UCSD-AML1 (cell line): ENCODE data around the gene CCDC91.

Experiments
- DNase-seq: peaks from one replicate; lab custom pipeline; 2025; ENCODE audit not compliant: unreplicated experiment; lab: John Stamatoyannopoulos, UW

CCDC91 gene

DNA sequence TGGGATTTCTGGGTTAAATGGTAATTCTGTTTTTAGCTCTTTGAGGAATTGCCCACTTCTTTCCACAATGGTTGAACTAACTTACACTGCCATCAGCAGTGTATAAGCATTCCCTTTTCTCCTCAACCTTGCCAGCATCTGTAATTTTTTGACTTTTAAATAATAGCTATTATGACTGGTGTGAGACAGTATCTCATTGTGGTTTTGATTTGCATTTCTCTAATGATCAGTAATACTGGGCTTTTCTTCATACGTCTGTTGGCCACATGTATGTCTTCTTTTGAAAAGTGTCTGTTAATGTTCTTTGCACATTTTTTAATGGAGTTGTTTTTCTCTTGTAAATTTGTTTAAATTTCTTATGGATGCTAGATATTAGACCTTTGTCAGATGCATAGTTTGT lies 323.7 kb downstream of the CCDC91 start:
- no peak for DNase-seq

DNA sequence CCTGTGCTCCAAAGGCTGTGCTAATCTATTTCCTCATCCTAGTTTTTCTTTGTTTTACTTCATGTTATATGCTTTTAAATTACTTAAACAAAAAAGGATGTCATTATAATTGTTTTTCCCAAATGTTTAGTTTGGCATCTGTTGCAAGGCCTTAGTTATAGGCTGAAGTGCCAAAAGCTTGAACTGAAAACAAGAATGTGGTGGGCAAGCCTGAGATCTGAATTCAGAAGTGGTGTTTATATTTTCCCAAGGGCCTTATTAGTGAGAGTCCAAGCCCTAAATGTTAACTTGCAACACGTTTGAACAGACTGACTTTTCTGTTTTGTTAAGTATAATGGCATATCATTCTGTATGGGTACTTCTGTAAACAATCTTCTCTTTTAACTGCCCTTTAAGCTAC lies 326.8 kb downstream of the CCDC91 start:
- no peak for DNase-seq

DNA sequence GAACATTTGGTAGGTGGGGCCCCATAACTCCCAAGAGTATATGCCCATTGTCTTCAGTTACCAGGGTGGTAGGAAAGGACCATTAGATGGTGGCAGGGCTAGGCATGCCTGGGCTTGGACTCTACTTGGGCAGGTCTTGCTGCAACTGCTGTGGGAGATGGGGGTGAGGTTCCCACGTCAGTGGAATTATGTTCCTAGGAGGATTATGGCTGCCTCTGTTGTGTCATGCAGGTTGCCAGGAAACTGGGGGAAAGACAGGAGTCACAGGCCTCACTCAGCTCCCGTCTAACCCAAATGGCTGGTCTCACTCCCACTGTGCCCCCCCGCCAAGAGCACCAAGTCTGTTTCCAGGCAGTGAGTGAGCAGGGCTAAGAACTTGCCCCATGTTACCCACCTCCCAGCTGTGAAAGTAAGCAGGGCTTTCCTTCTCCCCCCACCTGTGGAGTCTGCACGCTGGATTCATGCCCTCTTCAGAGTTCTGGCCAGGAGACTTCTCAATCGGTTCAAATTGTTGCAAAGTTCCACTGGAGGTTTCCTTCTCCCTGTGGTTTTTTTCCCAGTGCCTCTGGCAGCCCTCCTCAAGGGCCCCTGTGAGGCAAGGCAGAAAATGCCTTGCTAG lies 337.5 kb downstream of the CCDC91 start:
- no peak for DNase-seq

DNA sequence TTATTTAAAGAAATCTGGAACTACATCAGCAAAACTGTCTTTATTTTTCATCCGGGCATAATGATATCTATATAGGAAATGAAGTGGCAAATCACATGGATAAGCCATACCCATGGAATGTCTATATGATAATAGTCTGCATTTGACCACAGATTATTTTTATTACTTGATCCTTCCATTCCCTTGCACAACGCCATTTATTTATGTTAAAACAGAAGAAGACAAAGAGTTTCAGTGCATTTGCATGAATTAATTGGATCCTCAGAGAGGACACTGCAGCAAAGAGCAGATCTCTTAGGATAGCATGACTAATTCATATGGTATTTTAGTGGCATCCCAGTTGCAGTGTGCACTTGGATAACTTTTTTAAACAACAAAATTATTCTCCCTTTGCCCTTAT lies 345.0 kb downstream of the CCDC91 start:
- DNase-seq: no peak

DNA sequence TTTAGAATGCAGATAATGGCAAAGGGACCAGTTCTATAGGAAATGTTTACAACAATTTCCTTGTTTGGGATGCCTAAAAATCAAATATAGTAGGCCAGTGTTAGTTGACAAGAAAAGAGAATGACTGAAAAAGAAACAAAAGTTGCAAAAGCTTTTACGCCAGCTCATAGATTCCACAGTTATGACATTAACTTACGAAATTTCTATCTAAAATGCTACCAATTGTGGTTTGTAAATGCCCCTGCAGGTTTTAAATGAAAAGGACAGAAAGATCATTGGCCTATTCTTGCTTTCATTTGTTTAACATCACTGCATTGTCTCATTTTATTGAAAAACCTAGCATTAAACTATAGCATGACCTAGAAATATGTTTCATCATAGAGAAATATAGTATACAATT lies 345.8 kb downstream of the CCDC91 start:
- DNase-seq: no peak

DNA sequence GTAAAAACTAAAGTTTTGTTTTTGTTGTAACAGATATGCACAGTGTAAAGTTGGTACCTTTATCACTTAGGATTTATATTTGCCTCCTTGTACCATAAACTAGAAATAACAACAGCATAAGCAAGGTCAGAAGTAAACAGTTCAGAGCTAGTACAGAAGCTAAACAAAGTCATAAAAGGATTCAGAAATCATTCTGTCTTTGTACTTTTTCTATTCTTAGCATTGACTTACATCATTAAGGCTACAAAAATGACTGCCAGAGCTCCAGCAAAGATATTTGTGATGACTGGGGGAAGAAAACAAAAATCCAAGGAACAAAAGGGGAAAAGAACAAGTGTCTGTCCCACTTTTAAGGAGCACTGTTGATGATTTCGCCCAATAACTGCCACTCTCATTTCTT lies 347.2 kb downstream of the CCDC91 start:
- DNase-seq: no peak

DNA sequence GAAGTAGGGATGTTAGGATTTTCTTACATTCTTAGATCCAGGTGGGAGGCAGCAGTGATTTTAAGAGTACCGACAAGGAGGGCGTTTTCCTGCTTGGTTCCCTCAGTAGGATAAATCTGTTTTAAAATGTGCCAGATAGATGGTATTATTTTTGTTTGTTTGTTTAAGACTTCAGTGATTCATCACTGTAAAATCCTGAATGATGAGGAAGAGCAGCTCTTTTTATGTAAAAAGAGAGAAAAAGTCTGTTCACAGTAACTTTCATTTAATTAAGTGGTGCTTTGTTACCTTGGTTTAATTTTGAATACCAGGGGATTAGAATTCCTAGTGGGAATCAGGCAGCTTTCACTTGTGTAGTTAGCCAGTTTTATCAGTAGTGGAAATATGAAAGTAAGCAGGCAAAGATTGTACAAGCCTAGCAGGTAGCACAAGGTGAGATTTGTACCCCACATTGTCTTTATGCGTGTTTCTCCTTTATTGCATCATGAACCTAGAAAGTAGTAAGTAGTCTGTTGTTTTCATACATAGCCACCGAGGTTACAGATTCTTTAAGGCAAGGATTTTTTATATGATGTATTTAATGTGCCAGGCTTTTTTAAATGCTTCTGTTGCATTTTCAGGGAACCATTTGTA lies 349.6 kb downstream of the CCDC91 start:
- DNase-seq: no peak

DNA sequence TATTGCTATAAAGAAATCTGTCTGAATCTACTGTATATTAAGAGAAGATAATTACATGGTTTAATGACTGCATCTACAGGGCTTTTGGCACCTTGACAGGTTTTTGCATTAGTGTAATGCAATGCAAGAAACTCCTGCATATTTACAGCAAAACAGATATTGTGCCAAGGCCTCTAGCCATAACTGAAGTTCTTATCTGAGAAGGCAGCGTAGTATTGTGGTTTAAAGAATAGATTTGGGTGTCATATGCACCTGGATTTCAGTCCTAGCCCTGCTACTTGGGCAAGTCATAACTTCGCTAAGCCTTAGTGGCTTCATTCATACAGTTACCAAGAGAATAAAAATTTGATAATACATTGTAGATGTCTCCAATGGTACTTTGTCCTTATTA lies 350.1 kb downstream of the CCDC91 start:
- no peak for DNase-seq

DNA sequence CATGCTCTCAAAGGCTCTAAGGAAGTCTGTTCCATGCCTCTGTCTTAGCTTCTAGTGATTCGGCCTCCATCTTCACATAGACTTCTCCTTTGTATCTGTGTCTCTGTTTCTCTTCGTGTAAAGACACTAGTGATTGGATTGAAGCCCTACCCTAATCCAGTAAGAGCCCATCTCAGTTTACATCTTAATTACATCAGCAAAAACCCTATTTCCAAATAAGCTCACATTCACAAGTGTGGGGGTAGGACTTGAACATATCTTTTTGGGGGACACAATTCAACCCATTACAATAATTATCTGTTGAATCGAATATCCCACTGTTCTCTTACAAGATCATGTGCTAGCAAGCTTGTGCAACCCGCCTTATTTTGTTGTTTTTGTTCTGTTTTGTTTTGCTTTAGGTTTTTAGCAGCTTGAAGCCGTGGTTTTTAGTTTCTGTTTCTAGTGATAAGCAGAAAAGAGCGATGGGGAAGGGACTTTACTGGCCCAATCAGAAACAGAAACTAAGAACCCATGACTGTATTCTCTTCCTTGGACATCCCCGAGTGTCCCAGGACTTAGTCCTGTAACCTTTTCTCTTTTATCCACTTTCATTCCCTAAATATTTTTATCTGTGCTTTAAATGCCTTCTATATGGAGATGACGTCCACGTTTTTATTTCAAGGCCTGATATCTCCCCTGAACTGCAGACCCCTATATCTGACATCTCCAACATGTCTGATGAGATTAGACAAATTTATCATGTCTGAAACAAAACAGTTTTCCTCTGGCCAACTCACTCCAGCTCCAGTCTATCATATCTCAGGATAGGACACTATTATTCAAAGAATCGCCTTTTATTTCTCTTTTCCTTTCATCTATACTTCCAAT lies 353.0 kb downstream of the CCDC91 start:
- DNase-seq: no peak

DNA sequence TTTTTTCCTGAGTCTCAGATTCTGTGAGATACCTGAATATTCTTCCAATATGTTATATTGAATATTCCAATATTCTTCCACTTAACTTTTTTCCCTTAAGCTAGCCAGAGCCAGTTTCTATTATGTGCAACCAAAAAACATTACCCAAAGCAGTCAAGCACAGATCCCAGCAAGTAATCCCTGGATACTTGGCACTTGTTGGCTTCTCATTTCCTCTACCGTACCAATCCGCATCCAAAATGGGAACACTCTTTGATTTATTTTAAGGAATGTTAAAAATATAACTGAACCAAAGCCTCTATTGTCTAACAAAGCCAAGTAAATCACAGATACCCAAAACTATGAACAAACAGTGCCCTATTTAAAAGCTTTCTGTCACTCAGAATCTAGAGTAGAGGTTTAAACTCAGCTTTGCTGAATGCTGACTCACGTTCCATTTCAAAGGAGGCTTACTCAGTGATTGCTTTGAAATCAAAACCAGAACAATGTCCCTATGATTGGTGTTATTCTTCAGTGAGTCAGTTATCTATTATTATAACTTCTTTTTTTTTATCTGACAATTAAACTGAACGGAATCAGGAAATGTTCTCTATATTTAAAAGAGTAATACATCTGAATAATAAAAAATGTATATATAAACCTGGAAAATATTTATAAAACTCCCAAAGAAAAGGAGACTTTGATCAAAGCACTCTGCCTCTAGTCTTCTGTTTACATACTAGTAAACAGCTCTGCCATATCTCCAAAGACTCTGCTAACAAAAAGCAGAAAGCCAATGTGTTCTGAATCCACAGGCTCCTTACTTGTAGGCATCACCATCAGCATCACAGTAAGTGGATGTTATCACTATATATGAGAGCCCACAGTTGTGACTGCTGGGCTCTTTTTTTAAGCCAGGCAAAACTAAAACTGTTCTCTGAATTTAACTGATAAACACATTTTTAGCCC lies 360.8 kb downstream of the CCDC91 start:
- DNase-seq: no peak

DNA sequence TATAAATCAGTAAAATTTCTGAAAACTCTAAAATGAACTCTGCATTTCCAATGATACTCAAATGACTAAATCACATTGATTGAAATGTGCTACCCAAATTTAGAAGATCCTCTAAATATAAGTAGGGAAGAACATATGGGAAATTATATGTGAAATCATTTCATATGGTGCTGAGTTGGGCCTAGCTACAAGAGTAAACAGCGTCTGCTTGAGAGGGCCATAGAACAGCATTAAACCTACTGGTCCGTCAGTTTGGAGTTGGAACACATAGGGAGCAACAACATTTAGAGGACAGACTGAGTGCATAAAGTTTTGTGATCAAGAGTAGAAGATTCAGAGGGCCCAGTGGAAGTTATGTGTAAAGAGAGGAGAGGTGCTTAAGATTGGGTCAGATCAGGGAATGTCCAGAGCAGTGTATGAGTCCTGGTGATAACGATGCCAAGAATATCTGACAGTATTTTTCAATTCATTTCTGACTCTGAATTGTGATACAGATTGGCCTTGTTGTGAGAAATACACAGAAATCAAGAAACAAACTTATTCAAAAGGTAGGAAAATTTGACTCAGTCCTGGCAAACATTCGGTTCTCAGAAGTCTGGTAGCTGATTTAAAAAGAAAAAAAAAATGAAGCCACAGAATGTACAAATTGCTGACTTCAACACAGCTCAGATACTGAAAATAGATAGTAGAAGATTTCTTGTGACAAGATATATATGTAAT lies 362.2 kb downstream of the CCDC91 start:
- no peak for DNase-seq

DNA sequence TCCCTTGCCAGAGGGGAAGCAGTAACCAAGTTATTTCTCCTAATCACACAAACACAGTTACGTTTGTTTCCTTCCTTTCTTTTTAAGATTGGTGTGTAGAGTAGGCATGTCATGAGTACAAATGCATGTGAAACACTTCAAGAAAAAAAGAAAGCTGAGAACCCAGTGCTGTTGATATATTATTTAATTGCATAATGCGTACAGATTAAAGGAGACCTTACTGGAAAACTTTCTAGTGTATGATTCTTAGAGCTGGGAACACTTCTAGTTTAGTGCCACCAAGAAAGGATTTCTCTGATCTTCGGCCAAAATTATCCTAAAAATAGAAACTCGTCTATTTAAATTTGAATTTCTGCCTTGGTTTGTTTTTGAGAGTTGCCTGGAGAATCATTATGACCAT lies 365.5 kb downstream of the CCDC91 start:
- DNase-seq: no peak

DNA sequence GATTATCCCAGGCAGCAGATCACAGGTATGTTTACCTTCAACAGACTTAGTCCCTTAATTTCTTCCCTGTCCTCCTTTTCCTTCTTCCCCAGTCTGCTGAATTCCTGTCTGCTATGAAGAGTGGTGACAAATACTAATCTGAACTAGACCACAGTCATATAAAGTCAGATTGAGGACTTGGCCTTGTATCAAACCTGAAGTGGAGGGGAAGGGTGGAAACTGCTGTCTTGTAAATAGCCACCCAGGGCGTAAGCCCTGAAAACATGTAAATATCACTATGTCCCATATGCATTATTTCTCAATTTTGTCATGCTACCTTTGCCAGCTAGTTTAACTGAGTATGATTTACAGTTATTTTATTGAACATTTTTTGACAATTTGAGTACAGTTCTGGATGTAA lies 368.0 kb downstream of the CCDC91 start:
- no peak for DNase-seq

DNA sequence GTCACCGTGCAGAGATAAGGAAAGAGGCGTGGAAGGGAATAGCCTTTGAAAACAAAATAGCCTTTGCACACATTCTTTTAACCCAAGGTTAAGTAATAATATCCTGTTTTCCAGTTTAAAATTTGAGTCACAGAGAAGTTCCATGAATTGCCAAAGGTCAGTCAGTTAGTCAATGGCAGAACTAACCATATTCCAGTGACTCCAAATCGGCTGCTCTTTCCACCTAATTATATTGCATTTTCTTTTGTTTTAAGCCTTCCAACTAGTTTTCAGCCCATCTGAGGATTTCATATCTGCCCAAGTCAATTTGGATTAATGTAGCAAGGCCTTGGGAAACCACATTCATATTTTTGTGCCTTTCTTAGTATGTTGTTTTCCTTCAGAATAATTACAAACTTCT lies 373.0 kb downstream of the CCDC91 start:
- DNase-seq: no peak

DNA sequence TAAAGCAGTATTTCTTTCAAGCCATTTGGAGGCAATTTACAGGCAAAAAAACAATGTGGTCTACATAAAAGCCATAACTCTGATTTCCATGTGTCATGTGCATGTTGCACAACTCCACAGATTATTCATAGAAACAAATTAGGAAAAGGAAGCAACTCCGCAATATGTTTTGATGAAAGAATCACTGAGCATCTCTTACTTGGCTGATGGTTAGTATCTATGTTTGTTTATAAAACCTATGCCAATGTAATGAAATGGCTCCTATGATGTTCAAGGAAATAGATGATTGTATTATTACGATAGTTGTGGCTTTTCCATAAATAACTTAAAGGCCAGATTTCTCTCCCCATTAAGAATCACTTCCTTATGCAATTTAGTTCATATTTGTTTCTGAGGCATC lies 373.7 kb downstream of the CCDC91 start:
- DNase-seq: no peak

DNA sequence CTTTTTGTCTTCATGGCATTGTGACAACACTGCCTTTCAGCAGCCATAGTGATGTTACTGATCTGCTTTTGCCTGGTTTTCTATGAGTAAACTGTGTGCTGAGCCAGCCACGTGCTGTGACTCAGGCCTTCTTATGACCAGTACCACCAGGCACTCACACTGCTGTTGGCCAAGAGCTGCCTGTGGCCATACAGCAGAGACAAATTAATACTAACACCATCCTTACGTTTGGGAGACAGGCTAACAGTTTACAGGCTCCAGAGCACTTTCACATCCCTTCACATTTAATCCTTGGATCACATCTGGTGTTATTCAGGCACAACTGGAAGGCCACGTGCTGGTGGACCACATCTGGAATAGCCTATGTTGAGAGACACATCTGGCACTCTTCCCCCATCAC lies 377.9 kb downstream of the CCDC91 start:
- no peak for DNase-seq

DNA sequence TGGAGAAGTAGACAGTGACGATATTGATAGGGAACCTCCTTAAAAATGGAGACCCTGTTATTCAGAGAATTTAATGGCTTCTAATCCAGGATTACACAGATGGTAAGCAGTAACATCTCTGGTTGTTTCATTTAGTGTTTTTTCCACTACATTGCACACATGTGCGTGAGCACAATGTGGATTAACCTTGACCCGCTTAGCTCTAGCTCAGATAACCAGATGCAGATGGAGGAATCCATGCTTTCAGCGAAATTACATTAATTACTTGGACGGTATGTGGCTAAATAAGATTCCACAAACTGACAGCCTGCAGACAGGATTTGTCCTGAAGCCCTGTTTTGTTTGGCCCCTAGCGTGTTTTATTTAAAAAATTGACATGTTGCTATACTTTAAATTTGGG lies 378.4 kb downstream of the CCDC91 start:
- no peak for DNase-seq

DNA sequence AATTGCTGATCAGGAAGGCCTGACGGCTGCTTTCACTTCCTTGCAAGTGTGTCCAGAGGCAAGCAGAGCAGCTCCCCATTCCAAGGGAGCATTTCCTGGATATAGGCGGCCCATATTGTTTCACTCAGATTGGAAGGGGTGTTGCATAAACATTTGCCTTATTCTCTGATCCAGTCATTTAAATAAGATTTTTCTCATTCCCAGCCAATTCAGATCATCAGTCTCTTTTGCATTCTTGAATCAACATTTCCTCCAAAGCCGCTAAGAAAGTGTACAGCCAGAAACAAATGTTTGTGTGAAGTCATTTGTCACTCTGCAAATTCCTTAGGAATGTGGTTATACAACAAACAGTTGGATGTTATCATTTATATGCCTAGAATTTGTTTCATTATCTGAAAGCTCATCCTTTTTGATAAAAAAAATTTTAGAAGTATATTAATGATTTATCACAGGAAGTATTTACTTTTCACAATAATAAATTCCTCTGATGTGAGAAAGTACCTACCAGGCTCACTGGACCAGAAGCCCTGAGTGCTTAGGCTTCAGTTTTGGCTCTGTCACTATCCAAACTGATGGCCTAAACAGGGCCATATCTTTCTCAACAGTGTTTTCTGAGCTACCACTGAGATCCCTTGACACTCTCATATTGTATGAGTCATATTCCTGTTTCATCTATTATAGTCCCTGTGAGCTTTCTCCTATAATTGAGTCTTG lies 379.6 kb downstream of the CCDC91 start:
- no peak for DNase-seq

DNA sequence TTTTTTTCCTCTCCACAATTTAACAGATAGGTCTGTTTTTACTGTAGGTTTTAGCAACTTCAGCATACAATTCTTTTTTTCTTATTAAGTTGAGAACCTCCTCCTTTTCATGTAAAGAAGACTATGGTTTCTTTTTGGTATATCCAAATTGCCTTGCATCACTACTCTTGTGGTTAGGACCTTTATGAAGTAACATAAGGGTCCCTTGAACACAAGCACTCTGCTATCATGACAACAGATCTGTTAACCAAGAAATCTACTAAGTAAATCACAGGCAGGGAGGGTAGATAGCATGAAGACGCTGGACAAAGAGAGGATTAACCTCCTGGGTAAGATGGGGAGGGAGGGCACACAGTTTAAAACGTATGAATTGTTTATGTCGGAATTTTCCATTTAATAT lies 380.6 kb downstream of the CCDC91 start:
- no peak for DNase-seq
